SK-N-SH (cell line): ENCODE data around the gene HDAC4. TPM values are rescaled to one million over a fixed set of nuclear protein-coding genes. Genes with fewer than 3 reads are reported as not detected.

Source experiments
- CTCF ChIA-PET: fragments of 300-600, 350-600 bp; formaldehyde crosslinking; extraction: SDS; loops from one replicate; lab custom pipeline; 2021; lab: Yijun Ruan, JAX
- POLR2A ChIA-PET: fragments of 350-600 bp; sonication (Branson Sonifier 250); formaldehyde crosslinking; extraction: SDS; loops from one replicate; lab custom pipeline; 2020; ENCODE audit warnings: antibody characterized with exemption, inconsistent platforms; lab: Yijun Ruan, JAX
- DNase-seq: peaks from one replicate; pipeline ENCODE4 v3.0.0; 2012
- H2AFZ ChIP-seq: fragments of 200-600 bp; sonication (generic); 2 replicates; pipeline ENCODE4 v1.8.1; 2016; ENCODE audit warnings: antibody characterized with exemption, mild to moderate bottlenecking, low read depth
- H3F3A ChIP-seq: fragments of 200-600 bp; sonication (generic); replicated peaks from 2 replicates; pipeline ENCODE3; 2016; ENCODE audit warnings: antibody characterized with exemption, mild to moderate bottlenecking; ENCODE audit not compliant: insufficient read depth
- H3K27ac ChIP-seq, 2 experiments: fragments of 200-500 bp in 1 of 2; fragments of 200-600 bp in 1 of 2; sonication (Bioruptor generic) in 1 of 2; sonication (generic), shearing (Covaris generic) in 1 of 2; 2 replicates each; pipeline versions ENCODE4 v1.5.1 to v1.6.1; 2014 to 2016; ENCODE audit warnings: low read depth in 2 of 2, inconsistent platforms in 1 of 2, low read length in 1 of 2, mild to moderate bottlenecking in 1 of 2, mixed read lengths in 1 of 2
- H3K27me3 ChIP-seq: fragments of 200-600 bp; sonication (generic), shearing (Covaris generic); 2 replicates; pipeline ENCODE4 v1.6.1; 2016; ENCODE audit warnings: mixed run types; ENCODE audit not compliant: insufficient read depth
- H3K36me3 ChIP-seq, 2 experiments: fragments of 200-500 bp in 1 of 2; fragments of 200-600 bp in 1 of 2; sonication (Bioruptor generic) in 1 of 2; sonication (generic) in 1 of 2; replicated peaks in 1 of 2; 2 replicates each; pipeline versions ENCODE3 to v1.5.1; 2014 to 2016; ENCODE audit warnings: low read length in 1 of 2, mild to moderate bottlenecking in 1 of 2; ENCODE audit not compliant: insufficient read depth in 2 of 2, control insufficient read depth in 1 of 2
- H3K4me1 ChIP-seq, 2 experiments: fragments of 200-500 bp in 1 of 2; fragments of 200-600 bp in 1 of 2; sonication (Bioruptor generic) in 1 of 2; sonication (generic), shearing (Covaris generic) in 1 of 2; 2 replicates each; pipeline versions ENCODE4 v1.5.1 to v1.6.1; 2014 to 2016; ENCODE audit warnings: low read depth in 1 of 2, low read length in 1 of 2, mixed run types in 1 of 2; ENCODE audit not compliant: insufficient read depth in 2 of 2, control insufficient read depth in 1 of 2
- H3K4me2 ChIP-seq: fragments of 200-600 bp; sonication (generic), shearing (Covaris generic); 2 replicates; pipeline ENCODE4 v1.6.1; 2017; ENCODE audit warnings: mixed run types
- H3K4me3 ChIP-seq, 2 experiments: fragments of 200-500 bp in 1 of 2; fragments of 200-600 bp in 1 of 2; sonication (Bioruptor generic) in 1 of 2; sonication (generic), shearing (Covaris generic) in 1 of 2; 2 replicates each; pipeline versions ENCODE4 v1.5.1 to v1.8.1; 2014 to 2016; ENCODE audit warnings: low read depth in 2 of 2, inconsistent platforms in 1 of 2, low read length in 1 of 2, mild to moderate bottlenecking in 1 of 2, mixed read lengths in 1 of 2, moderate library complexity in 1 of 2
- H3K79me2 ChIP-seq: fragments of 200-600 bp; sonication (generic); 2 replicates; pipeline ENCODE4 v1.8.1; 2017; ENCODE audit warnings: mild to moderate bottlenecking; ENCODE audit not compliant: insufficient read depth
- H3K9ac ChIP-seq: fragments of 200-600 bp; sonication (generic); 2 replicates; pipeline ENCODE4 v1.6.1; 2017; ENCODE audit warnings: mixed run types
- H3K9me2 ChIP-seq: fragments of 200-600 bp; sonication (generic); 2 replicates; pipeline ENCODE4 v1.6.1; 2017; ENCODE audit warnings: mixed run types
- H3K9me3 ChIP-seq: fragments of 200-600 bp; sonication (generic); 2 replicates; pipeline ENCODE4 v1.6.1; 2017; ENCODE audit warnings: mixed run types, mild to moderate bottlenecking, moderate library complexity
- H4K20me1 ChIP-seq: fragments of 200-600 bp; sonication (generic); 2 replicates; pipeline ENCODE4 v1.6.1; 2017; ENCODE audit warnings: mild to moderate bottlenecking, mixed run types; ENCODE audit not compliant: insufficient read depth
- CHD2 ChIP-seq: fragments of 150-350 bp; IDR thresholded peaks from 2 replicates; pipeline ENCODE4 v1.6.1; 2018; ENCODE audit warnings: low read length; ENCODE audit not compliant: partially characterized antibody
- ELF1 ChIP-seq: IDR thresholded peaks from 2 replicates; pipeline ENCODE4 v1.4.0; 2012
- EP300 ChIP-seq, 2 experiments: IDR thresholded peaks; 2 replicates each; pipeline versions ENCODE4 v1.4.0 to v1.6.1; 2012; ENCODE audit warnings: borderline replicate concordance in 1 of 2, low read depth in 1 of 2, low read length in 1 of 2
- FOSL2 ChIP-seq: IDR thresholded peaks from 2 replicates; pipeline ENCODE4 v1.4.0; 2012; ENCODE audit warnings: low read depth, mild to moderate bottlenecking, moderate library complexity, borderline replicate concordance
- FOXJ3 ChIP-seq: sonication (generic); formaldehyde crosslinking; IDR thresholded peaks from 2 replicates; pipeline ENCODE4 v1.5.1; 2020; ENCODE audit warnings: mild to moderate bottlenecking, missing genetic modification reagents
- JUND ChIP-seq: IDR thresholded peaks from 2 replicates; pipeline ENCODE4 v1.4.0; 2012
- MXI1 ChIP-seq: IDR thresholded peaks from 2 replicates; pipeline ENCODE4 v1.6.1; 2012; ENCODE audit warnings: mild to moderate bottlenecking, low read depth, low read length, improper control_type of control experiment
- NFIC ChIP-seq: IDR thresholded peaks from 2 replicates; pipeline ENCODE4 v1.4.0; 2012; ENCODE audit warnings: borderline replicate concordance
- RAD21 ChIP-seq: IDR thresholded peaks from 2 replicates; pipeline ENCODE4 v1.6.1; 2012; ENCODE audit warnings: mild to moderate bottlenecking, low read length
- RXRA ChIP-seq: IDR thresholded peaks from 2 replicates; pipeline ENCODE4 v1.4.0; 2012; ENCODE audit warnings: low read depth, mild to moderate bottlenecking, borderline replicate concordance
- SIN3A ChIP-seq: IDR thresholded peaks from 2 replicates; pipeline ENCODE4 v1.6.1; 2012; ENCODE audit warnings: low read depth, mild to moderate bottlenecking, low read length, moderate library complexity, borderline replicate concordance
- TAF1 ChIP-seq: IDR thresholded peaks from 2 replicates; pipeline ENCODE4 v1.6.1; 2012; ENCODE audit warnings: low read depth, mild to moderate bottlenecking, low read length, moderate library complexity, borderline replicate concordance
- TCF12 ChIP-seq: IDR thresholded peaks from 2 replicates; pipeline ENCODE4 v1.4.0; 2012
- TEAD4 ChIP-seq: IDR thresholded peaks from 2 replicates; pipeline ENCODE4 v1.4.0; 2012; ENCODE audit warnings: mild to moderate bottlenecking, borderline replicate concordance; ENCODE audit not compliant: insufficient read depth
- USF2 ChIP-seq: fragments of 150-350 bp; IDR thresholded peaks from 2 replicates; pipeline ENCODE4 v1.6.1; 2017; ENCODE audit warnings: antibody characterized with exemption, low read length, low read depth, borderline replicate concordance
- YY1 ChIP-seq: IDR thresholded peaks from 2 replicates; pipeline ENCODE4 v1.4.0; 2012; ENCODE audit warnings: low read depth, mild to moderate bottlenecking
- ZBTB33 ChIP-seq: IDR thresholded peaks from 2 replicates; pipeline ENCODE4 v1.4.0; 2012; ENCODE audit warnings: low read depth, borderline replicate concordance
- WGBS: methylation state at CpG from one replicate; pipeline ENCODE4 v1.1.6; 2017; ENCODE audit warnings: low lambda C conversion rate; 5-methylcytosine and 5-hydroxymethylcytosine counted together
- polyA plus RNA-seq, 3 experiments: library from polyadenylated mRNA; depleted of rRNA; stranded (reverse); fragments of >200 nt; gene quantifications; 2 replicates each; pipeline ENCODE4 v1.2.3, GENCODE V29; 2012
- TF ChIP-seq, protein P1 (sequence below): IDR thresholded peaks from 2 replicates; pipeline ENCODE4 v1.6.1; 2012; ENCODE audit warnings: mild to moderate bottlenecking, low read depth, low read length, moderate library complexity
- TF ChIP-seq, protein P2 (sequence below): IDR thresholded peaks from 2 replicates; pipeline ENCODE4; 2012

Gene HDAC4
- polyA plus RNA-seq, 1 of the 3 experiments (the other 2 are of a cell fraction) = 5.5 TPM

DNA sequence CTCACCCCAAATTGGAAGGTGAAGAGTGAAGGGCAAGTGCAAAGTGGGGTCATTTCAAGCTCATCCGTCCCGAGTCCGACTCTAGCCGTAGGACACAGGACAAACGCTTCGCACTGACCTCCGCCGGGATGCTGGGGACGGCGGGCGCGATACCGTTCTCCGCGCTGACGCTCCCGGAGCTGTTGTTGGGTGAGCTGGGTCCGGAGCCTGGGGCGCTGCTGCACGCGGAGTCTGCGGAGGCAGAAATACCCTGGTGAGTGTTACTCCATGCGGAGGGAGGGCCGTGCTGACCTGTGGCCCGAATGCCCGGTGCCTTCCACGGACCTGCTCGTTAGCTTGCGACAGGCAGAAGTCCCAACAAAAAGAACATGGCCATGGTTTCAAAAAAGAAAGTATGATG, 261.3 kb downstream of the HDAC4 start (continued):
- TF ChIP-seq USF2 (no peak), JUND (no peak), EP300 (IDR thresholded peaks at IDR 0.05; ENCODE audit: borderline replicate concordance in 1 of 2, low read depth in 1 of 2, low read length in 1 of 2) (no peak), TCF12 (no peak), TEAD4 (no peak), CHD2 (no peak), RXRA (no peak)

GRCh38 chr2:239139101-239139500, 261.7 kb downstream of the HDAC4 start:
- Histone ChIP-seq H3K79me2 (no peaks in the 10 kb centered on the region), H3K4me1 (no peaks in the 10 kb centered on the region; a peak in 1 of 4 replicates), H3K4me3 (no peak overlapping the region), H3K27ac (no peak overlapping the region), H3K9me3 (no peaks in the 10 kb centered on the region), H3K27me3 (no peaks in the 10 kb centered on the region), H3K4me2 (no peak overlapping the region), H3K36me3 (peaks cover 0 to 32% of the 10 kb centered on the region in 2 experiments), H4K20me1 (no peaks in the 10 kb centered on the region), H3F3A (no peaks in the 10 kb centered on the region), H2AFZ (no peak overlapping the region), H3K9ac (no peak overlapping the region), H3K9me2 (no peaks in the 10 kb centered on the region)
- CTCF ChIA-PET = interaction anchor here (0.9 to 1.4 kb wide), 3 partner anchors 15 to 853 kb away, joined by 3 read pairs; no protein-coding TSS in a partner anchor
- POLR2A ChIA-PET = no interaction called here
- TF ChIP-seq YY1 (no peak), MXI1 (no peak), NFIC (no peak), FOSL2 (no peak), FOXJ3 (CRISPR knock-in tag) (no peak), SIN3A (no peak), RAD21 (no peak), ZBTB33 (no peak), TAF1 (no peak), ELF1 (no peak)
- TF ChIP-seq, protein P1, sequence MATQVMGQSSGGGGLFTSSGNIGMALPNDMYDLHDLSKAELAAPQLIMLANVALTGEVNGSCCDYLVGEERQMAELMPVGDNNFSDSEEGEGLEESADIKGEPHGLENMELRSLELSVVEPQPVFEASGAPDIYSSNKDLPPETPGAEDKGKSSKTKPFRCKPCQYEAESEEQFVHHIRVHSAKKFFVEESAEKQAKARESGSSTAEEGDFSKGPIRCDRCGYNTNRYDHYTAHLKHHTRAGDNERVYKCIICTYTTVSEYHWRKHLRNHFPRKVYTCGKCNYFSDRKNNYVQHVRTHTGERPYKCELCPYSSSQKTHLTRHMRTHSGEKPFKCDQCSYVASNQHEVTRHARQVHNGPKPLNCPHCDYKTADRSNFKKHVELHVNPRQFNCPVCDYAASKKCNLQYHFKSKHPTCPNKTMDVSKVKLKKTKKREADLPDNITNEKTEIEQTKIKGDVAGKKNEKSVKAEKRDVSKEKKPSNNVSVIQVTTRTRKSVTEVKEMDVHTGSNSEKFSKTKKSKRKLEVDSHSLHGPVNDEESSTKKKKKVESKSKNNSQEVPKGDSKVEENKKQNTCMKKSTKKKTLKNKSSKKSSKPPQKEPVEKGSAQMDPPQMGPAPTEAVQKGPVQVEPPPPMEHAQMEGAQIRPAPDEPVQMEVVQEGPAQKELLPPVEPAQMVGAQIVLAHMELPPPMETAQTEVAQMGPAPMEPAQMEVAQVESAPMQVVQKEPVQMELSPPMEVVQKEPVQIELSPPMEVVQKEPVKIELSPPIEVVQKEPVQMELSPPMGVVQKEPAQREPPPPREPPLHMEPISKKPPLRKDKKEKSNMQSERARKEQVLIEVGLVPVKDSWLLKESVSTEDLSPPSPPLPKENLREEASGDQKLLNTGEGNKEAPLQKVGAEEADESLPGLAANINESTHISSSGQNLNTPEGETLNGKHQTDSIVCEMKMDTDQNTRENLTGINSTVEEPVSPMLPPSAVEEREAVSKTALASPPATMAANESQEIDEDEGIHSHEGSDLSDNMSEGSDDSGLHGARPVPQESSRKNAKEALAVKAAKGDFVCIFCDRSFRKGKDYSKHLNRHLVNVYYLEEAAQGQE = no peak
- TF ChIP-seq, protein P2, sequence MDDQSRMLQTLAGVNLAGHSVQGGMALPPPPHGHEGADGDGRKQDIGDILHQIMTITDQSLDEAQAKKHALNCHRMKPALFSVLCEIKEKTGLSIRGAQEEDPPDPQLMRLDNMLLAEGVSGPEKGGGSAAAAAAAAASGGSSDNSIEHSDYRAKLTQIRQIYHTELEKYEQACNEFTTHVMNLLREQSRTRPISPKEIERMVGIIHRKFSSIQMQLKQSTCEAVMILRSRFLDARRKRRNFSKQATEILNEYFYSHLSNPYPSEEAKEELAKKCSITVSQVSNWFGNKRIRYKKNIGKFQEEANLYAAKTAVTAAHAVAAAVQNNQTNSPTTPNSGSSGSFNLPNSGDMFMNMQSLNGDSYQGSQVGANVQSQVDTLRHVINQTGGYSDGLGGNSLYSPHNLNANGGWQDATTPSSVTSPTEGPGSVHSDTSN = no peak
- 98% methylated on average over 16 of the region's 16 CpGs for WGBS
- DNase-seq = no peak
